Measurements from ENCODE around the gene TICAM1.
A peak's percentile ranks its signal among the peaks of the same experiment; 100 is the strongest.
"Not testable (repeated sequence)": the region's sequence is repeated elsewhere in the genome, so short reads cannot be mapped to it uniquely, and the experiment has no call there.

TICAM1 gene

DNA sequence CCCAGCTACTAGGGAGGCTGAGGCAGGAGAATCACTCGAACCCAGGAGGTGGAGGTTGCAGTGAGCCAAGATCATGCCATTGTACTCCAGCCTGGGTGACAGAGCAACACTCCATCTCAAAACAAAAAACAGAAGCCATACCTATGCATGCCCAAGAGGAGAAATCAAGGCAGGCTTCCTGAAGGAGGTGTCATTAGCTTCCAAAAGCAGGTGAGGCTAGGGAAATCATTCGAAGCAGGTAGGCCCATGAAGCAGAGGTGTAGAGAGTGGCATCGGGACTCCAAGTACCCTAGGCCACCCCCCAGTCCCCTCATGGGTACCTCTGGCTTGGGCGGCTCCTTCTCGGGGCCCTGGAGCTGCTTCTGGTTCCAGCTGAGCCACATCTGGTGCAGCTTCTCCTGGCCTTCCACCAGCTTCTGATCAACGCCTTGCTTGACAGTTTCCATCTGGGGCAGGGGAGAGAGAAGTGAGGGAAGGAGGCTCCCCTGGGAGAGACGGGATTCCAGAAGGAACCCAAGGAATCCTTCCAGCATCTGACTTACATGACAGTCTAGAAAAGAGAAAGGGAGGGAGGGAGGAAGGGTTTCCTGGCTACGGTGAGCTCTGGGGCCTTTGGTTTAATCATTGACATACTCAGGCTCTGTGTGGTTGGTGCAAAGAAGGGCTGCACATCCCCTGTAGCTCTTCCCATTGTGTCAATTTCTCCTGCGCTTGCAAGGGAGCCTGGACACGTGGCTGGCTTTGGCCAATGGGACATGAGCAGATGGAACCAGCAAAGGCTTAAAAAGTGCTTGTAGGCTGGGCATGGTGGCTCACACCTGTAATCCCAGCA, 13.1 kb upstream of the TICAM1 start:
- peak; percentile 56 for DNase-seq (ENCODE audit: low read depth)

- DNase-seq (ENCODE audit: low read depth), result no peak
Measured at GRCh38 chr19:4843647-4843965, 12.1 kb upstream of the TICAM1 start.

GRCh38 chr19:4839192-4839591, 7.7 kb upstream of the TICAM1 start:
- no peak for DNase-seq (ENCODE audit: low read depth)

GRCh38 chr19:4832776-4833175, 1.3 kb upstream of the TICAM1 start:
- DNase-seq (ENCODE audit: low read depth), result no peak

- not testable (repeated sequence) for DNase-seq (ENCODE audit: low read depth)
Measured at GRCh38 chr19:4831979-4832340, 448 bp upstream of the TICAM1 start.

DNA sequence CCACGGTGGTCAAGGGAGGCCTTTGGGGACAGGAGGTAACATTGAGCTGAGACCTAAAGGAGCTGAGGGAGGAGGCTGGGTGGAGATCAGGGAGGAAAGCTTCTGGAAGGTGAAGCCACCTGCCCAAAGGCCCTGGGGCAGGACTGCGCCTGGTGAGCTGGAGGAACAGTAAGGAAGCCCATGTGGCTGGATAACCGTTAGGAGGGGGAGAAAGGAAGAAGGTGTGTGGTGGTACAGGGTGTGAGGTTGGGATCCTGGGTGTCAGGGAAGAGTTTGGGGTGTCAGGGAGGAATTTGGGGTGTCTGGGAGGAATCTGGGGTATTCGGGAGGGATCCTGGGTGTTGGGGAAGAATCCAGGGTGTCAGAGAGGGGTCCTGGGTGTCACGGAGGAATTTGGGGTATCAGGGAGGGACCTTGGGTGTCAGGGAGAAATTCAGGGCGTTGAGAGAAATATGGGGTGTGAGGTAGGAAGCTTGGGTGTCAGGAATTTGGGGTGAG, 695 bp downstream of the TICAM1 start:
- DNase-seq (ENCODE audit: low read depth), result no peak

GRCh38 chr19:4830332-4830731, 1.2 kb downstream of the TICAM1 start:
- DNase-seq (ENCODE audit: low read depth), result no peak

- no peak for DNase-seq (ENCODE audit: low read depth)
Measured at GRCh38 chr19:4829001-4829712, 2.4 kb downstream of the TICAM1 start.

GRCh38 chr19:4823577-4823976, 7.9 kb downstream of the TICAM1 start:
- no peak for DNase-seq (ENCODE audit: low read depth)

- not testable (repeated sequence) for DNase-seq (ENCODE audit: low read depth)
Measured at GRCh38 chr19:4822354-4822753, 9.2 kb downstream of the TICAM1 start.

- DNase-seq (ENCODE audit: low read depth), result no peak
Measured at GRCh38 chr19:4821265-4821664, 10.2 kb downstream of the TICAM1 start.

DNA sequence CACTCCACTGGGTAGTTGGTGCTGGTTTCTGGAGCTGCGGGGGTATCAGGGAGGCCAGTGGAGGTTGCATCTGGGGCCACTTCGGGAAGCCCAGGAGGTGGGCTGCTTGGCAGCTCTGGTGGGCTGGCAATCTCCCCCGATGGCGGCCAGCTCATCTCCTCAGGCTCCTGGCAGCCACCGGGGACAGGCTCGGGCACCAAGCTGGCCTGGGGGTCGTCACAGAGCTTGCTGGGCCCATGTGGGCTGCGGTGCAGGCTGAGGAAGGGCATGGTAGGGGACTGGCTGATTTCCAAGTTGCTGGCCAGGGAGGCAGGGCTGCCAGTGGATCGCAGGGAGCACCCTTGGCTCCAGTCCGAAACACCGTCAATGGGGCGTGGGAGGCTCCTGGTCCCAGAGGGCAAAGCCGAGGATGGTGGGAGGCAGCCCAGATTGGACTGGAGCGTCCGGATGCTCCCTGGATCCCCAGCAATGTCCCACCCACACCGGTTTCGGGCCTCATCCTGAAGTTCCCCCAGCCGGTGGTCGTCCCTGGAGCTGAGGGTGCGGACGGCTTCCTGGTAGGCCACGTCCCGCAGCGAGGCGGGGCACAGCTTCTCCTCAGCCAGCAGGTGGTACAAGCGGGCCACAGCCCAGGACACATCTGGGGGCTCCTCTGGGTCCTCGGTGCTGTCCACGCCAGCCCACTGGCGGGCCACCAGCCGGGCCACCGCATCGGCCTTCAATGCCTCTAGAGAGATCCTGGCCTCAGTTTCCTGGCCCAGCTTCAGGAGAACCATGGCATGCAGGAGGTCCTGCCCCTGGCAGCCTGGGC, 13.8 kb downstream of the TICAM1 start:
- no peak for DNase-seq (ENCODE audit: low read depth)

DNA sequence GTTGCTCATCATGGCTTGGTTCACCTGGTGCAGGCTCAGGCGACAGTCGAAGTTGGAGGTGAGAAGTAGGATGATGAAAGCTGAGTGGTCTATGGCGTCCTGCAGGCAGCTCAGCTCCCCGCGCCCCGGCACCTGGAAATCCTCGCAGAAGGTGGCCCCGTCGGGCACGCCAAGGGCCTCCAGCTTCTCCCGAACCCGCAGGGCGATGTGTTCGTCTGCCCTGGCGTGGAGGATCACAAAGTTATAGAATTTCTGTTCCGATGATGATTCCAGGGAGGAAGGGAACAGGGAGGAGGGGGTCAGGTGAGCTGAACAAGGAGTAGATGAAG, 14.6 kb downstream of the TICAM1 start:
- no peak for DNase-seq (ENCODE audit: low read depth)

DNA sequence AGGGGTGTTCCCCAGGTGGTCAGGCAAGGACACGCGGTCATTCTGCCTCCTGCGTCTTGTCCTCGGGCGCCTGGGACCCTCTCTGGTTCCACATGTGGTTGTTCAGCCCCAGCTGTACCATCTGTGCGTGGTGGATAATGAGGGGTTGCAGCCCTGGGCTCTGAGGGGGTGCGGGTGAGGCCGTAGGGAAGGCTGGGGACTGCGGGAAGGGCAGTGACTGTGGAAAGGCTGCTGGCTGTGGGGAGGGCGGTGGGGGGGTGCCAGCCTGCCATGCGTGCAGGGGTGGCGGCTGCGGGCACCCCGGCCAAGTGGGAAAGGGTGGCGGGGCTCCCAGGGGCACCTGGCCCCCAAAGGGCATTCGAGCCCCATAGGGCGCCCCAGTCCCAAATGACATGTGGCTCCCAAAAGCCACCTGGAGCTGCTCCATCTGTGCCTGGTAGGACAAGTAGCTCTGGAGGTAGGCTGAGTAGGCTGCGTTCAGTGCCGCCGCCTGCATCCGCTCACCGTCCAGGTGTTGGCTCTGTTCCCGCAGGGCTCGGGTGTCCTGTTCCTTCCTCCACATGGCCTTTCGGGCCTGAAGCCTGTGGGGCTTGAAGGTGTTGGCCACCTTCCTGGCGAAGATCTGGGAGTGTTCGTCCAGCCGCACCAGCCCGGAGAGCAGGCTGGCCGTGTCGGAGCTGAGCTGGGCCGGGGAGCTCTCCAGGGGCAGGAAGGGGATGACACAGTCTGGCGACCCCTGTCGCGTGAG, 15.1 kb downstream of the TICAM1 start:
- DNase-seq (ENCODE audit: low read depth), result no peak

- DNase-seq (ENCODE audit: low read depth), result peak; percentile 86
Measured at GRCh38 chr19:4815426-4816201, 15.9 kb downstream of the TICAM1 start.

DNA sequence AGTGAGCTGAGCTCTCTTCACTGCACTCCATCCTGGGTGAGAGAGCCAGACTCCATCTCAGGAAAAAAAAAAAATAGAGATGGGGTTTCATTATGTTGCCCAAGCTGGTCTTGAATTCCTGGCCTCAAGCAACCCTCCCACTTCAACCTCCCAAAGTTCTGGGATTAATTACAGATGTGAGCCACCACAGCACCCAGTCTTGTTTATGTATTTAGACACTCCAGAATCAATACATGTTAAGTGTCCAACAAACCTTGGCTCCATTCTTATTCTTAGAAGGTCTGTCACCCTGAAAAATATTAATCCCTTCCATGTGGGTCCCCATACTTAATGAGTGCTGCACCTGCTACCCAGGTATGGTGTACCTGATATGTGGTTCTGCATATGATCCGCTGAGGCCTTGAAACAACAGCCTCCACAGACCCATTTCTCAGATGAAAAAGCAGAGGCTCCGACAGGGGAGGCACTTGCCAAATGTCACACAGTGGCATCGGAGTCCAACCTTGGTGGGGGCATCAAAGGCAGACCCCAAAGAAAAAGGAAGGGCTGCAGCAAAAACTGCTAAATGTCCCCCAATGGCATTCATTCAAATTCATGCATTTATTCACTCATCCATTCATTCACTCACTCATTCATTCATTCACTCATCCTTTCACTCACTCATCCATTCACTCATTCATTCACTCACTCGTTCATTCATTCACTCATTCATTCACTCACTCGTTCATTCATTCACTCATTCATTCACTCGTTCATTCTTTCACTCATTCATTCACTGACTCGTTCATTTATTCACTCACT, 16.7 kb downstream of the TICAM1 start:
- DNase-seq (ENCODE audit: low read depth), result peak; percentile 45

DNA sequence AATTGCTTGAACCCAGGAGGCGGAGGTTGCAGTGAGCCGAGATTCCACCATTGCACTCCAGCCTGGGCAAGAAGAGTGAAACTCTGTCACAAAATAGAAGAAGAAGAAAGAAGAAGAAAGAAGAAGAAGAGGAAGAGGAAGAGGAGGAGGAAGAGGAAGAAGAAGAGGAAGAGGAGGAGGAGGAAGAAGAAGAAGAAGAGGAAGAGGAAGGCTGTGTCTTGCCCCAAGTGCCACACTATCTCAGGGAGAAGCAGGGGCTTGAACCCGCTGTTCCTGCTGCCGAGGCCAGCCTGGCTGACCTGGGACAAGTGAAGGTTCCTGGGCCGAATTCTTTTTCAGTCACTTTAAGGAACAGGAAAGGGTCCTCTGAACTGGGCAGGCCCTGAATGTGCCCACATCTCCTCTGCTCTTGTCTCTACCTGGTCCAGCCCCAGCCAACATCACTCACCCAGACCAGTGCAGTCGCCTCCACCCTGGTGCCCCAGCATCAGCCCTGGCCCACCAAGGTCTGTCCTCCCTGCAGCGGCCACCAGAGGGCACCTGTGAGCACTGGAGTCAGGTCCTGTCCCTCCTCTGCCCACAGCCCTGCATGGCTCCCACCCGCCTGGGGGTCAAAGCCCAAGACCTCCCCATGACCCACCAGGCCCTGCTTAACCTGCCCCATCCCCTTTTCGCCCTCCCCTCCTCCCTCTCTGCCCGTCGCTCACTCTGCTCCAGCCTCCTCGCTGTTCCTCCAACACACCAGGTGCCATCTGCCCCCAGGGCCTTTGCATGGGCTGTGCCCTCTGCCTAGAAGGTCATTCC, 20.0 kb downstream of the TICAM1 start:
- DNase-seq (ENCODE audit: low read depth), result no peak

DNA sequence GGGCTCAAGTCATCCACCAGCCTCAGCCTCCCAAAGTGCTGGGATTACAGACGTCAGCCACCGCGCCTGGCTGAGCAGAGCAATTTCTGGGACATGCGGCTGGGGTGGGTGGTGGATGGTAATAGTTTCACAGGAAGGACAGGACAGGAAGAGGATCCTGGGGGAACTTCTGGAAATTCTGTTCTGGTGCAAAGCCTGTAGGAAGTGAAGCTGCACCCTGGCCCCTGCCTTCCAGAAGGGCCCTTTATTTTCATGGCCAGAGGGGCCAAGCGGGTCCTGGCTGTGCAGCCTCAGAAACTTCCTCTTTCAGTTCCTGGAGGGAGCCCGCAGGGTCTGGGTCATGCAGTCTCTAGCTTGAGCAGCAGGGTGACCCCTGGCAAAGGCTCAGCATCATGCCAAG, 24.3 kb downstream of the TICAM1 start:
- no peak for DNase-seq (ENCODE audit: low read depth)

DNA sequence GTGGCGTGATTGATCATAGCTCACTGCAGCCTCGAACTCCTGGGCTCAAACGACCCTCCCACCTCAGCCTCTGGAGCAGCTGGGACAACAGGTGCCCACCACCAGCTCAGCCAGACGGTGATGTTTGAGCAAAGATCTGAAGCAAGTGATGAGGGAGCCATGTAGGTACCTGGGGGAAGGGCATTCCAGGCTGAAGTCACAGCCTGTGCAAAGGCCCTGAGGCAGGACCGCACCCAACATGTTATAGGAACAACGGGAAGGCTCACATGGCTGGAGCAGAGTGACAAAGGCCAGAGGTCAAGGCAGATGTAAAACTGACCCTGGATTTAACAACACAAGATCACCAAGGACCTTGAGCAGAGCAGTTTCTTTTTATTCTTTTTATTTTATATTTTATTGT, 25.1 kb downstream of the TICAM1 start:
- no peak for DNase-seq (ENCODE audit: low read depth)

- DNase-seq (ENCODE audit: low read depth), result not testable (repeated sequence)
Measured at GRCh38 chr19:4805140-4805539, 26.4 kb downstream of the TICAM1 start.
